Measurements from ENCODE around the gene C19orf44.
"Not testable (repeated sequence)": the region's sequence is repeated elsewhere in the genome, so short reads cannot be mapped to it uniquely, and the experiment has no call there.

C19orf44 gene

GRCh38 chr19:16496613-16496983 is 404 bp downstream of the C19orf44 start:
- H3K4me1 Mint-ChIP-seq = peaks cover 26% of the 10 kb centered on the region
- peaks cover 9% of the 10 kb centered on the region for H3K36me3 Mint-ChIP-seq (ENCODE audit: low read depth)
- H3K27ac Mint-ChIP-seq = peak overlapping the region; percentile 25
- no peak for TF ChIP-seq CTCF (IDR thresholded peaks at IDR 0.05)
- DNase-seq = no peak
- H3K9me3 Mint-ChIP-seq = no peaks in the 10 kb centered on the region
- H3K27me3 Mint-ChIP-seq (ENCODE audit: low read depth, poor library complexity) = no peaks in the 10 kb centered on the region
- H3K4me3 Mint-ChIP-seq = peak overlapping the region; percentile 94

- no peaks in the 10 kb centered on the region for H3K27me3 Mint-ChIP-seq (ENCODE audit: low read depth, poor library complexity)
- no peak overlapping the region for H3K27ac Mint-ChIP-seq
Observed at GRCh38 chr19:16497042-16497441, 848 bp downstream of the C19orf44 start.

GRCh38 chr19:16497837-16498236 is 1.6 kb downstream of the C19orf44 start:
- no peak overlapping the region for H3K27ac Mint-ChIP-seq
- peaks cover 26% of the 10 kb centered on the region for H3K4me1 Mint-ChIP-seq
- TF ChIP-seq CTCF (IDR thresholded peaks at IDR 0.05) = no peak
- DNase-seq = no peak
- H3K9me3 Mint-ChIP-seq = no peaks in the 10 kb centered on the region
- H3K36me3 Mint-ChIP-seq (ENCODE audit: low read depth) = peaks cover 9% of the 10 kb centered on the region
- H3K27me3 Mint-ChIP-seq (ENCODE audit: low read depth, poor library complexity) = no peaks in the 10 kb centered on the region
- peak overlapping the region; percentile 94 for H3K4me3 Mint-ChIP-seq

More at GRCh38 chr19:16497042-16497441, 848 bp downstream of the C19orf44 start:
- DNase-seq = no peak
- Mint-ChIP-seq H3K4me1 (peaks cover 26% of the 10 kb centered on the region), H3K4me3 (peak overlapping the region; percentile 94), H3K36me3 (ENCODE audit: low read depth) (peaks cover 9% of the 10 kb centered on the region), H3K9me3 (no peaks in the 10 kb centered on the region)
- no peak for TF ChIP-seq CTCF (IDR thresholded peaks at IDR 0.05)

- Mint-ChIP-seq H3K4me3 (no peak overlapping the region), H3K27me3 (ENCODE audit: low read depth, poor library complexity) (no peaks in the 10 kb centered on the region), H3K36me3 (ENCODE audit: low read depth) (peaks cover 23% of the 10 kb centered on the region), H3K27ac (peak overlapping the region; percentile 54), H3K4me1 (no peaks in the 10 kb centered on the region), H3K9me3 (no peaks in the 10 kb centered on the region)
- no peak for TF ChIP-seq CTCF (IDR thresholded peaks at IDR 0.05)
- no peak for DNase-seq
Observed at GRCh38 chr19:16504271-16504670, 8.1 kb downstream of the C19orf44 start.

- not testable (repeated sequence) for H3K4me3 Mint-ChIP-seq; H3K9me3 Mint-ChIP-seq; H3K4me1 Mint-ChIP-seq; H3K27ac Mint-ChIP-seq; H3K27me3 Mint-ChIP-seq (ENCODE audit: low read depth, poor library complexity); DNase-seq
- H3K36me3 Mint-ChIP-seq (ENCODE audit: low read depth) = peaks cover 23% of the 10 kb centered on the region
Observed at GRCh38 chr19:16506161-16506560, 10.0 kb downstream of the C19orf44 start.

- DNase-seq = no peak
- no peak overlapping the region for H3K4me3 Mint-ChIP-seq
- no peaks in the 10 kb centered on the region for H3K4me1 Mint-ChIP-seq
- peaks cover 23% of the 10 kb centered on the region for H3K36me3 Mint-ChIP-seq (ENCODE audit: low read depth)
- TF ChIP-seq CTCF (IDR thresholded peaks at IDR 0.05) = no peak
- no peak overlapping the region for H3K27ac Mint-ChIP-seq
- H3K27me3 Mint-ChIP-seq (ENCODE audit: low read depth, poor library complexity) = no peaks in the 10 kb centered on the region
- no peaks in the 10 kb centered on the region for H3K9me3 Mint-ChIP-seq
Observed at GRCh38 chr19:16506961-16507360, 10.8 kb downstream of the C19orf44 start.
